HG03135 (cell line): Measurements from ENCODE around the gene AHNAK.
"Not testable (repeated sequence)": the region's sequence is repeated elsewhere in the genome, so short reads cannot be mapped to it uniquely, and the experiment has no call there.

Source experiments
- ATAC-seq: cut with Tn5 transposase; IDR thresholded peaks from one replicate; pipeline ENCODE4 v1.9.1; 2021; ENCODE audit warnings: mild to moderate bottlenecking, moderate library complexity; ENCODE audit not compliant: unreplicated experiment

AHNAK gene

DNA sequence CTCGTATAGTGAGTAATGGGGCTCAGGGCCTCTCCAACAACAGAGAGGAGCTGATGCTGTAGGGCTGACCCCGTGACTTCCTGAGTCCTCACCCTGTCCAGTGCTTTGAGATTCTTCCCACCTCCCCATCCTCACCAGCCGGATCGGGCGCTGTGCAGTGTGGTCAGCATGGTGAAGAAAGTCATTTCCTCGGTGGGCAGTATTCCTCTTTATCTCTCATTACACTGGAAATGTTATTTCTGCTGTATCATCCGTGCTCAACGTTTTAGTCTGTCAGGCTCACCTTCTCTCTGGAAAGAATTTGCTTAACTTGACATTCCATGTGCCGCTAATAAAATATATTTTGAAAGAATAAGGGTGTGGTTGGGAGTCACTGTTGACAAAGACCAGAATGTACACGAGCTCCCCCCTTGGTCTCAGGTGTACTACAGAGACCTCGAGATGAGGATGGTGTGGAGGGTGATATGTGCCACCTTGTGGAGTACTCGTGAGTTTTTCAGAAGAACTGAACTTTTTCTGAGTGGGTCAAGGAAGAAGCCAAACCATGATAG is 153.5 kb downstream of the AHNAK start:
- no peak for ATAC-seq

DNA sequence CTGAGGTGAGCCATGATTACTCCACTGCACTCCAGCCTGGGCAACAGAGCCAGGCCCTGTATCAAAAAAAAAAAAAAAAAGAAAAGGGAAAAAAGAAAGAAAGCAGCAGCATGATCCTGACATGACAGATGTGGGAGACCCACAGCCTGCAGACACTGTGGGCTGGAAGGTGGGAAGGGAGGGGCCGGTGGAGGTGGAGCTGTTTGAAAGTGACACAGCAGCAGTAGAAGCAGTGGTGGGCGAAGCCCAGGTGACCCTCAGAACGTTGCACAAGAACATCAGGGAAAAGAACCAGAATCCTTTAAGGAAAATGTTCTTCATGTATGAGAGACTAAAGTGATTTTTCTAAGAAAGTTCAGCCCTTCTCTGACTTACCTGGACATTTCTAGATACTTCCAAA is 154.1 kb downstream of the AHNAK start:
- ATAC-seq = no peak

DNA sequence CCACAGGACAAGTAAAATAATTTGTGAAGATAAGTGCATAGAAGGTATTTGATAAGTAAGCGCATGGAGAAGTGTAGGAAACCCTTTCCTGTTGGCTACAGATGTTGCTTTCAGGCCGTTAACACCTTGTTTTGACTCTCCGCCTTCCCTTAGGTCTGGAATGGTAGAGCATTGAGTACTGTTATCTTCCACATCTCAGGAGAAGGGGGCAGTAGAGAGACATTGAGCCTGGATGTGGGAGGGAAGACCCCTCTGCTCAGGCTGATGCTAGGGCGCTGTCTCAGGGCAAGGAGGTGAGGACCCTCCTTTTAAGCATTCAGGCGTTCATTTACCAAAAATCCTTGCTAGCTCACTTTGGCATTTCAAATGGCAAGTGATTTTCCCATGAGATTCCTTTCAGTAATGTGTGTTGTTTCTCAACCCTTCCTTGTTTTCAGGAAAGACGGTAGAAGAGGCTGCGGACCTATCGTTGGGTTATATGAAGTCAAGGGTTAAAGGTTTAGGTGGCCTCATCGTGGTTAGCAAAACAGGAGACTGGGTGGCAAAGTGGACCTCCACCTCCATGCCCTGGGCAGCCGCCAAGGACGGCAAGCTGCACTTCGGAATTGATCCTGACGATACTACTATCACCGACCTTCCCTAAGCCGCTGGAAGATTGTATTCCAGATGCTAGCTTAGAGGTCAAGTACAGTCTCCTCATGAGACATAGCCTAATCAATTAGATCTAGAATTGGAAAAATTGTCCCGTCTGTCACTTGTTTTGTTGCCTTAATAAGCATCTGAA is 154.8 kb downstream of the AHNAK start:
- ATAC-seq = no peak

DNA sequence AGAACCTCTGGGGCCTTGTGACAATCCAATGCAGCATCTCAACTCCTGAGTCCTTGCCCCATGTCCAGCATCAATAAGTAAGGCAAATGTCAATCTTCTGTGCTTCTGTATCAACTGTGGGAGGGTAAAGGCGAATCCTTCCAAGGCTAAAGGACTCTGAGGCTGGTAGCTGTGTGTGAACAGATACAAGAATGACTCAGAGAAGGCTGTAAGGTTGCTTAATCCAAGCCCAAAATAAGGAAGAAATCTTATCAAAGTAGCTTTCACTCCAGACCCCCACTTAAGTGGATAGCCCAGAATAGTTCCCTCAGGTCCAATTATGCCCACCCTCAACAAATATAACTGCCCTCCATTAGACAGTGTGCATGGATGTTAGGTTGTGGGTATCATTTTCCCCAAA is 155.9 kb downstream of the AHNAK start:
- no peak for ATAC-seq

- no peak for ATAC-seq
Measured at GRCh38 chr11:62390237-62390636, 156.4 kb downstream of the AHNAK start.

DNA sequence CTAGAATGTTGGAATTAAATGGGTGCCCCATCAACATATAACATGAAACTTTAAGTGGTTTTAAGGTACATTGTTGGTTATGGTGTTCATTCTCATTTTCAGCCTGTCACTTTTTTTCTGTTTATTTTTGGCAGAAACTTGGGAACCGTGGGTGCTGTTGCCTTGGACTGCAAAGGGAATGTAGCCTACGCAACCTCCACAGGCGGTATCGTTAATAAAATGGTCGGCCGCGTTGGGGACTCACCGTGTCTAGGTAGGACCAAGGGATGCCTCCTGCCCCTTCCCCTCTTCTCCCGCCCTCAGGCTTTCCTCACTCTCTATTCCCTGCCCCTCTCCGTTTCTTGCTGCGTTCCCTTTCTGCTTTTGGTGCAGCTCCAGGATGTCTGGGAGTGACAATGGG is 157.6 kb downstream of the AHNAK start:
- ATAC-seq = no peak

- no peak for ATAC-seq
Measured at GRCh38 chr11:62387381-62387780, 159.2 kb downstream of the AHNAK start.

- ATAC-seq = not testable (repeated sequence)
Measured at GRCh38 chr11:62386083-62386482, 160.5 kb downstream of the AHNAK start.

- no peak for ATAC-seq
Measured at GRCh38 chr11:62383822-62384221, 162.8 kb downstream of the AHNAK start.
